Forelimb muscle (tissue), 1 donor: ENCODE results near the gene TMEM45A. TPM values are rescaled to one million over a fixed set of nuclear protein-coding genes. Genes with fewer than 3 reads are reported as not detected.

Experiments
- DNase-seq: peaks from one replicate; pipeline ENCODE4 v3.0.0-alpha.2; 2013; ENCODE audit warnings: low read depth
- polyA plus RNA-seq: library from polyadenylated mRNA; unstranded; fragments of 120-200 nt; gene quantifications from one replicate; pipeline ENCODE4 v1.2.1, GENCODE V29; 2013; ENCODE audit not compliant: insufficient read length

The TMEM45A gene
- polyA plus RNA-seq, 1 donor, result 14.4 TPM

- DNase-seq, result no peak
Observed at GRCh38 chr3:100613721-100614390, 121.4 kb downstream of the TMEM45A start.

- DNase-seq, result no peak
Observed at GRCh38 chr3:100614941-100615340, 122.5 kb downstream of the TMEM45A start.

- no peak for DNase-seq
Observed at GRCh38 chr3:100615684-100616083, 123.3 kb downstream of the TMEM45A start.

- DNase-seq, result no peak
Observed at GRCh38 chr3:100621251-100621650, 128.8 kb downstream of the TMEM45A start.

Other genes starting within 250 kb of the TMEM45A start
- gene TBC1D23, start 231.6 kb upstream of the TMEM45A start, polyA plus RNA-seq, result 28.1 TPM
- 23.9 TPM for gene NIT2, start 157.9 kb upstream of the TMEM45A start, polyA plus RNA-seq
- 55.9 TPM for gene TOMM70, start 91.5 kb upstream of the TMEM45A start, polyA plus RNA-seq
- gene LNP1, start 91.1 kb upstream of the TMEM45A start, polyA plus RNA-seq, result 6.7 TPM
- gene ADGRG7, start 117.0 kb downstream of the TMEM45A start, polyA plus RNA-seq, result not detected
- 83.8 TPM for gene TFG, start 216.9 kb downstream of the TMEM45A start, polyA plus RNA-seq